Esophagus muscularis mucosa (tissue), 4 donors: ENCODE results near the gene UBE2E2. TPM values are rescaled to one million over a fixed set of nuclear protein-coding genes. Genes with fewer than 3 reads are reported as not detected.

Source experiments
- DNase-seq: peaks from one replicate; pipeline ENCODE4 v3.0.0-alpha.2; 2017; ENCODE audit errors: extremely low spot score
- H3K27ac ChIP-seq, 4 donors: fragments of 200-600 bp; sonication (generic); replicated peaks in 1 of 4; 1 replicate in 3 of 4; 2 replicates in 1 of 4; pipeline ENCODE4 v1.5.1; 2016 to 2019; ENCODE audit warnings: mild to moderate bottlenecking in 1 of 4
- H3K27me3 ChIP-seq, 4 donors: fragments of 200-600 bp; sonication (generic); one replicate each; pipeline versions ENCODE4 v1.5.1 to v1.6.0; 2016 to 2019
- H3K36me3 ChIP-seq, 4 donors: fragments of 200-600 bp; sonication (generic); one replicate each; pipeline ENCODE4 v1.5.1; 2016 to 2019
- H3K4me1 ChIP-seq, 4 donors: fragments of 200-600 bp; sonication (generic); one replicate each; pipeline ENCODE4 v1.5.1; 2016 to 2019
- H3K4me3 ChIP-seq, 4 donors: fragments of 200-600 bp; sonication (generic); 1 replicate in 2 of 4; 2 replicates in 2 of 4; pipeline ENCODE4 v1.5.1; 2016 to 2019; ENCODE audit warnings: mild to moderate bottlenecking in 4 of 4, moderate library complexity in 1 of 4
- H3K9me3 ChIP-seq, 4 donors: fragments of 200-600 bp; sonication (generic); 1 replicate in 3 of 4; 2 replicates in 1 of 4; pipeline ENCODE4 v1.5.1; 2016 to 2019
- CTCF ChIP-seq, 3 experiments: fragments of 200-600 bp in 2 of 3; fragments of 450-650 bp in 1 of 3; sonication (generic) in 2 of 3; IDR thresholded peaks; one replicate each; pipeline ENCODE4 v1.5.1; 2017 to 2019; ENCODE audit warnings: antibody characterized with exemption in 3 of 3, mild to moderate bottlenecking in 2 of 3, moderate library complexity in 1 of 3
- EP300 ChIP-seq: sonication (generic); formaldehyde crosslinking; IDR thresholded peaks from one replicate; pipeline ENCODE4 v1.6.1; 2017; ENCODE audit warnings: antibody characterized with exemption
- POLR2A ChIP-seq: fragments of 450-650 bp; IDR thresholded peaks from one replicate; pipeline ENCODE4 v1.6.1; 2017; ENCODE audit warnings: antibody characterized with exemption, moderate library complexity, mild to moderate bottlenecking, low read depth
- POLR2AphosphoS5 ChIP-seq, 2 donors: sonication (generic); formaldehyde crosslinking; IDR thresholded peaks; one replicate each; pipeline ENCODE4 v1.6.1; 2017; ENCODE audit warnings: antibody characterized with exemption in 2 of 2
- whole genome bisulfite sequencing: methylation state at CpG from one replicate; pipeline ENCODE4 v1.1.5; 2018; 5-methylcytosine and 5-hydroxymethylcytosine counted together
- intact Hi-C: fragments of 100-400 bp; cut with DNase I; formaldehyde crosslinking; loops from one replicate; pipeline ENCODE4 v1.15.1; 2023
- total RNA-seq, 4 donors: library from RNA; depleted of rRNA; stranded (reverse); fragments of >200 nt; gene quantifications; one replicate each; pipeline versions ENCODE4 v1.1.0 to v1.2.1, GENCODE V29; 2016

UBE2E2 gene
- total RNA-seq, 4 donors from 2014 or later, result 53.5 to 143 (median 90.3) TPM

- peaks cover 0 to 5% (median 0%) of the 10 kb centered on the region in 4 donors for H3K9me3 ChIP-seq
- peaks cover 0 to 13% (median 7%) of the 10 kb centered on the region in 4 donors for H3K4me1 ChIP-seq
- no peak overlapping the region for H3K27ac ChIP-seq
- intact Hi-C loops, result no loop called here
- DNase-seq, result no peak
- no peak overlapping the region for H3K4me3 ChIP-seq
- no peaks in the 10 kb centered on the region for H3K27me3 ChIP-seq
- H3K36me3 ChIP-seq, result no peaks in the 10 kb centered on the region
- TF ChIP-seq POLR2AphosphoS5 (IDR thresholded peaks at IDR 0.05) (no peak), CTCF (IDR thresholded peaks at IDR 0.05) (no peak), EP300 (no peak), POLR2A (no peak)
- 100% methylated on average over 2 of the region's 2 CpGs for WGBS
Measured at GRCh38 chr3:23272820-23273219, 69.7 kb downstream of the UBE2E2 start.

- Histone ChIP-seq H3K4me1 (peaks cover 0 to 23% (median 8%) of the 10 kb centered on the region in 4 donors), H3K36me3 (no peaks in the 10 kb centered on the region), H3K27ac (no peak overlapping the region), H3K27me3 (no peaks in the 10 kb centered on the region), H3K9me3 (peaks cover 0 to 5% (median 0%) of the 10 kb centered on the region in 4 donors), H3K4me3 (no peak overlapping the region)
- WGBS, result 94% methylated on average over 8 of the region's 8 CpGs
- no peak for DNase-seq
- TF ChIP-seq EP300 (no peak), POLR2AphosphoS5 (IDR thresholded peaks at IDR 0.05) (no peak), POLR2A (no peak), CTCF (IDR thresholded peaks at IDR 0.05) (no peak)
- intact Hi-C loops, result no loop called here
Measured at GRCh38 chr3:23275061-23275460, 71.9 kb downstream of the UBE2E2 start.

- Histone ChIP-seq H3K4me3 (no peak overlapping the region), H3K27ac (no peak overlapping the region), H3K9me3 (peaks cover 0 to 5% (median 0%) of the 10 kb centered on the region in 4 donors), H3K4me1 (peaks cover 0 to 23% (median 8%) of the 10 kb centered on the region in 4 donors), H3K27me3 (no peaks in the 10 kb centered on the region), H3K36me3 (no peaks in the 10 kb centered on the region)
- WGBS, result 91% methylated on average over 2 of the region's 2 CpGs
- TF ChIP-seq POLR2AphosphoS5 (IDR thresholded peaks at IDR 0.05) (no peak), POLR2A (no peak), CTCF (IDR thresholded peaks at IDR 0.05) (no peak), EP300 (no peak)
- no peak for DNase-seq
- intact Hi-C loops, result no loop called here
Measured at GRCh38 chr3:23275814-23276213, 72.7 kb downstream of the UBE2E2 start.

DNA sequence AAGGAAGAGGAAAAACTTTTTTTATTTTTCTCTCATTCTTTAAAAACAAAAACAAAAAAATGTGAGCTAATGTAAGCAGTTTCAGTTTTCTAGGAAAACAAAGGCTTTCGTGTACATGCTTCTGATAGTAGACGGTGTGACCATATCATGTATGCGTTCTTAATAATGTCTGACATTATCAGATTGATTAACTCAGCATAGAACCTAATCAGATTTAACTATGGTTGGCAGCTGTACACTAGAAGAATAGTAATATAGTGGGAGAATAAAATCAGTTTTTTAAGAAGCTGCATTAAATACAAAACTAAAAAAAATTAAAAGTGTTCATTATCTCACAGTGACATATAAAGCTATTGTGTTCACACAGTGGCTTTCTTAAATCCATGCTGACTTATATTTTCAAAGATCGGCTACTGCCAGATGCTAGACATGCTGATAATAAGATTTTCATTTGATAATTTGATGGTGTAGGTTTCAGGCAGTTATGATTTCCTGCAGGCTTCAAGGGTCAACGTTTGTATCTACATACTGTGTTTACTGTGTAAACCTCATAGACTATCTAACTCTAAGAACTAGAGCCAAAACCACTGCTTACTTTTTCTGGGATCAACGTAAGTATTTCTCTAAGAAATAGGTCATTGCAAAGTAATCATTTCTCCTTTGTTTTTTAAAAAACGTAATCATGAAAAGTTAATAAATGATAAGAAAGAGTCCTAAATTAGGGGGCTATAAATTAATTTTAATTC is 74.0 kb downstream of the UBE2E2 start:
- no peak overlapping the region for H3K4me3 ChIP-seq
- no peak overlapping the region for H3K27ac ChIP-seq
- DNase-seq, result no peak
- peaks cover 0 to 3% (median 0%) of the 10 kb centered on the region in 4 donors for H3K9me3 ChIP-seq
- peaks cover 0 to 23% (median 8%) of the 10 kb centered on the region in 4 donors for H3K4me1 ChIP-seq
- H3K36me3 ChIP-seq, result no peaks in the 10 kb centered on the region
- H3K27me3 ChIP-seq, result no peaks in the 10 kb centered on the region
- TF ChIP-seq EP300, result no peak
- no peak for TF ChIP-seq POLR2A
- TF ChIP-seq POLR2AphosphoS5 (IDR thresholded peaks at IDR 0.05), result no peak
- TF ChIP-seq CTCF (IDR thresholded peaks at IDR 0.05), result no peak
- intact Hi-C loops, result no loop called here
- 83% methylated on average over 7 of the region's 7 CpGs for WGBS
